Gastroesophageal sphincter (tissue), 4 donors: ENCODE results near the gene ISM1. TPM values are rescaled to one million over a fixed set of nuclear protein-coding genes. Genes with fewer than 3 reads are reported as not detected.

ENCODE experiments used
- ATAC-seq: fragments of 150-250 bp; one replicate; pipeline ENCODE4 v1.9.1; 2016; ENCODE audit warnings: mild to moderate bottlenecking, moderate library complexity
- H3K27ac ChIP-seq, 4 donors: fragments of 200-600 bp; sonication (generic) in 3 of 4; 1 replicate in 3 of 4; 2 replicates in 1 of 4; pipeline ENCODE4 v1.5.1; 2016 to 2019
- H3K27me3 ChIP-seq: fragments of 200-600 bp; sonication (generic); one replicate; pipeline ENCODE4 v1.5.1; 2019
- H3K36me3 ChIP-seq, 2 donors: fragments of 200-600 bp; sonication (generic); one replicate each; pipeline ENCODE4 v1.5.1; 2019; ENCODE audit warnings: control low read depth in 1 of 2
- H3K4me1 ChIP-seq, 3 donors: fragments of 200-600 bp; sonication (generic); 1 replicate in 2 of 3; 2 replicates in 1 of 3; pipeline ENCODE4 v1.5.1; 2016 to 2019; ENCODE audit warnings: control low read depth in 2 of 3
- H3K4me3 ChIP-seq, 2 donors: fragments of 200-600 bp; sonication (generic); one replicate each; pipeline ENCODE4 v1.5.1; 2019; ENCODE audit warnings: mild to moderate bottlenecking in 1 of 2, moderate library complexity in 1 of 2
- H3K9me3 ChIP-seq, 3 donors: fragments of 200-600 bp; sonication (generic); one replicate each; pipeline ENCODE4 v1.5.1; 2017 to 2019; ENCODE audit warnings: control low read depth in 2 of 3
- CTCF ChIP-seq, 4 experiments: fragments of 200-600 bp in 2 of 4; fragments of 450-650 bp in 2 of 4; sonication (generic) in 1 of 4; IDR thresholded peaks; one replicate each; pipeline ENCODE4 v1.5.1; 2017 to 2019; ENCODE audit warnings: antibody characterized with exemption in 4 of 4, mild to moderate bottlenecking in 2 of 4, moderate library complexity in 2 of 4
- EP300 ChIP-seq: sonication (generic); formaldehyde crosslinking; IDR thresholded peaks from one replicate; pipeline ENCODE4 v1.6.1; 2017; ENCODE audit warnings: antibody characterized with exemption, mild to moderate bottlenecking
- POLR2A ChIP-seq, 2 donors: fragments of 450-650 bp; IDR thresholded peaks; one replicate each; pipeline ENCODE4 v1.6.1; 2017; ENCODE audit warnings: antibody characterized with exemption in 2 of 2, mild to moderate bottlenecking in 2 of 2, moderate library complexity in 1 of 2
- POLR2AphosphoS5 ChIP-seq: sonication (generic); formaldehyde crosslinking; IDR thresholded peaks from one replicate; pipeline ENCODE4 v1.6.1; 2017; ENCODE audit warnings: antibody characterized with exemption
- WGBS, 2 donors: methylation state at CpG; one replicate each; pipeline ENCODE4 v1.1.5; 2018; ENCODE audit warnings: low coverage in 1 of 2; 5-methylcytosine and 5-hydroxymethylcytosine counted together
- total RNA-seq, 4 donors: library from RNA; depleted of rRNA; stranded (reverse); fragments of >200 nt; gene quantifications; one replicate each; pipeline ENCODE4 v1.1.0, GENCODE V29; 2016

ISM1 gene
- total RNA-seq, 4 donors from 2014 or later: 3.6 to 8.1 (median 6.4) TPM

GRCh38 chr20:13290724-13291123 lies 69.7 kb downstream of the ISM1 start:
- Histone ChIP-seq H3K4me1 (no peaks in the 10 kb centered on the region), H3K4me3 (no peak overlapping the region), H3K27ac (no peak overlapping the region), H3K27me3 (no peaks in the 10 kb centered on the region), H3K36me3 (no peaks in the 10 kb centered on the region), H3K9me3 (no peaks in the 10 kb centered on the region)
- ATAC-seq: no peak
- 83 to 87% methylated on average over 2 of the region's 2 CpGs for whole genome bisulfite sequencing, 2 donors
- TF ChIP-seq EP300: no peak
- TF ChIP-seq POLR2A (IDR thresholded peaks at IDR 0.05): no peak
- TF ChIP-seq CTCF (IDR thresholded peaks at IDR 0.05): no peak
- TF ChIP-seq POLR2AphosphoS5: no peak

DNA sequence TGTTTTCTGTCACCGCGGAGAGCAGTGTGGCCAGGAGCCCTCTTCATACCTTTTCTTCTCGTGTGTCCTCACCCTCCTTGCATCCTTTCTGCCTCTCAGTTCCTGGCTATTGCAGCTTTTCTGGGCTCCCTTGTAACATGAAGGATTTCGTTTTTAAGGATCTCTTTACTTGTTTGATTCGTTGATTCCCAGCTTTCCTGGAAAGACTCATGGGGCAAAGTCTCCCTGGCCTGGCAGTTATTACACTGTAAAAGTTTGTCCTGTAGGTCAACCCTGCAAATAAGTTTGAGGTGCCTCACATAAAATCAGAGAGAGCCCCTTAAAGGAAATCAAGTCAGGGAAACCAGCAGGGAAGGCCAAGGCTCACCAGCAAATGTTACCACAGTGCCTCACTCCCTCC lies 70.1 kb downstream of the ISM1 start:
- Histone ChIP-seq H3K4me3 (no peak overlapping the region), H3K36me3 (no peaks in the 10 kb centered on the region), H3K27ac (no peak overlapping the region), H3K4me1 (no peaks in the 10 kb centered on the region), H3K27me3 (no peaks in the 10 kb centered on the region), H3K9me3 (no peaks in the 10 kb centered on the region)
- no peak for TF ChIP-seq EP300
- TF ChIP-seq POLR2AphosphoS5: no peak
- 74 to 91% methylated on average over 3 to 4 of the region's 5 CpGs for WGBS, 2 donors
- ATAC-seq: no peak

- ATAC-seq: no peak
- Histone ChIP-seq H3K27ac (no peak overlapping the region), H3K4me3 (no peak overlapping the region), H3K36me3 (no peaks in the 10 kb centered on the region), H3K4me1 (no peaks in the 10 kb centered on the region), H3K9me3 (no peaks in the 10 kb centered on the region), H3K27me3 (no peaks in the 10 kb centered on the region)
- WGBS, 2 donors: 54 to 68% methylated on average over 5 to 10 of the region's 11 CpGs
- TF ChIP-seq POLR2A (IDR thresholded peaks at IDR 0.05) (no peak), CTCF (IDR thresholded peaks at IDR 0.05) (no peak), POLR2AphosphoS5 (no peak), EP300 (no peak)
These were observed 71.3 kb downstream of the ISM1 start for GRCh38 chr20:13292201-13292885.

DNA sequence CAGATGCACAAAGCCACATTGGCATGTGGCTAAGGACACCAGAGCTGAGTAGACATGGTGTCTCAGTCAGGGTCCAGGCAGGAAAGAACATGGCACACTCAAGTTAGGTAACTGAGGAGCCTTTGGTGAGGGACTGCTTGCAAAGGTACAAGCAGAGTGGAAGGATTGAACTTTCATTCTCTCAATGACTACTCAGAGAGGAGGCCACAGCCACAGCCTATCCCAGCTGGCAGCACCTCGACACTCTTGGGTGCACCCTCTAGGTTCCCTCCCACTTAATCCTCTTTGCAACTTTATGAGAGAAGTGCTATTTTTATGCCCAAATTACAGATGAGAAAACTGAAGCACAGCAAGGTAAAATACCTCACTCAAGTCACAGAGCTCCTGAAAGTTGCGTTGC lies 73.4 kb downstream of the ISM1 start:
- TF ChIP-seq POLR2AphosphoS5 (no peak), POLR2A (IDR thresholded peaks at IDR 0.05) (no peak), EP300 (no peak), CTCF (IDR thresholded peaks at IDR 0.05) (no peak)

DNA sequence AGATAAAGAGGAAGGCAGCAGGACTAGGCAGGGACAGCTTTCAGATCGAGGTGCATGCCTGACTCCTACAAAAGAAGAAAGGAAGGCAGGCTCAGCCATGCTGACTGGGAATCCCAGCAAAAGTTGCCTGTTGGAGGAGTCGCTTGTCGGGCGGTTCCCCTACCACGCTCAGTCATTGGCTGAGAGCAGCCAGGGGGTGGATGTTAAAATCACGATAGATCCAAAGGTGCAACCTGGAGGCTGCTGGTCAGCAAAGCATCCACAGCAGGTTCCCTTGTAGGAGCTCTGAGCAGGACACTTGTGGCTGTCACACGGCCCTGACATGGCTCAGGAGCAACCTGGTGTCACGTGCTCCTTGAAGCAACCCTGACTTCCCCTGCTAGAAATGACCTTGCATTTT lies 74.6 kb downstream of the ISM1 start:
- ATAC-seq: no peak
- H3K27me3 ChIP-seq: no peaks in the 10 kb centered on the region
- H3K4me1 ChIP-seq: no peaks in the 10 kb centered on the region
- no peak overlapping the region for H3K27ac ChIP-seq
- H3K36me3 ChIP-seq: peaks cover 0 to 5% of the 10 kb centered on the region in 2 donors
- 87 to 91% methylated on average over 3 to 6 of the region's 8 CpGs for WGBS, 2 donors
- TF ChIP-seq EP300: no peak
- TF ChIP-seq POLR2A (IDR thresholded peaks at IDR 0.05): no peak
- no peak for TF ChIP-seq CTCF (IDR thresholded peaks at IDR 0.05)
- no peak for TF ChIP-seq POLR2AphosphoS5
- no peaks in the 10 kb centered on the region for H3K9me3 ChIP-seq
- H3K4me3 ChIP-seq: no peak overlapping the region

More for the DNA sequence above, 73.4 kb downstream of the ISM1 start:
- peaks cover 0 to 5% of the 10 kb centered on the region in 2 donors for H3K36me3 ChIP-seq
- no peak overlapping the region for H3K4me3 ChIP-seq
- 87 to 100% methylated on average over 2 of the region's 2 CpGs for WGBS, 2 donors
- no peak overlapping the region for H3K27ac ChIP-seq
- H3K4me1 ChIP-seq: no peaks in the 10 kb centered on the region
- H3K27me3 ChIP-seq: no peaks in the 10 kb centered on the region
- no peaks in the 10 kb centered on the region for H3K9me3 ChIP-seq
- no peak for ATAC-seq
